ENCODE measurements around the gene MTMR2.
A peak's percentile ranks its signal among the peaks of the same experiment; 100 is the strongest.

The MTMR2 gene

GRCh38 chr11:95853862-95854261, 70.0 kb downstream of the MTMR2 start:
- DNase-seq (ENCODE audit: low read depth, low spot score) = no peak
- H3K9me3 ChIP-seq (ENCODE audit: control insufficient read depth, insufficient read depth, low read length) = no peaks in the 10 kb centered on the region
- no peaks in the 10 kb centered on the region for H3K4me1 ChIP-seq (ENCODE audit: control insufficient read depth, insufficient read depth, low read length)
- WGBS (ENCODE audit: insufficient coverage, insufficient read length) = no CpG with 5 or more reads among the region's 2 CpGs
- no peaks in the 10 kb centered on the region; the same call in 1 of the 2 replicates for H3K36me3 ChIP-seq (ENCODE audit: control insufficient read depth, insufficient read depth, low read length)
- H3K4me3 ChIP-seq (ENCODE audit: low read length) = no peak overlapping the region
- H3K27me3 ChIP-seq (ENCODE audit: control insufficient read depth, insufficient read depth, low read length) = no peaks in the 10 kb centered on the region
- no peak overlapping the region for H3K27ac ChIP-seq (ENCODE audit: low read length)

- H3K36me3 ChIP-seq (ENCODE audit: control insufficient read depth, insufficient read depth, low read length) = no peaks in the 10 kb centered on the region; the same call in 1 of the 2 replicates
- H3K27ac ChIP-seq (ENCODE audit: low read length) = no peak overlapping the region
Measured at GRCh38 chr11:95853138-95853537, 70.8 kb downstream of the MTMR2 start.

GRCh38 chr11:95850137-95850536, 73.8 kb downstream of the MTMR2 start:
- no peaks in the 10 kb centered on the region for H3K27me3 ChIP-seq (ENCODE audit: control insufficient read depth, insufficient read depth, low read length)
- H3K4me3 ChIP-seq (ENCODE audit: low read length) = no peak overlapping the region
- H3K27ac ChIP-seq (ENCODE audit: low read length) = no peak overlapping the region
- H3K4me1 ChIP-seq (ENCODE audit: control insufficient read depth, insufficient read depth, low read length) = no peaks in the 10 kb centered on the region
- DNase-seq (ENCODE audit: low read depth, low spot score) = no peak
- H3K9me3 ChIP-seq (ENCODE audit: control insufficient read depth, insufficient read depth, low read length) = no peaks in the 10 kb centered on the region
- no peaks in the 10 kb centered on the region; the same call in 1 of the 2 replicates for H3K36me3 ChIP-seq (ENCODE audit: control insufficient read depth, insufficient read depth, low read length)

More at GRCh38 chr11:95853138-95853537, 70.8 kb downstream of the MTMR2 start:
- Histone ChIP-seq H3K27me3 (ENCODE audit: control insufficient read depth, insufficient read depth, low read length) (no peaks in the 10 kb centered on the region), H3K4me3 (ENCODE audit: low read length) (no peak overlapping the region), H3K9me3 (ENCODE audit: control insufficient read depth, insufficient read depth, low read length) (no peaks in the 10 kb centered on the region), H3K4me1 (ENCODE audit: control insufficient read depth, insufficient read depth, low read length) (no peaks in the 10 kb centered on the region)
- no peak for DNase-seq (ENCODE audit: low read depth, low spot score)

- WGBS (ENCODE audit: insufficient coverage, insufficient read length) = no CpG with 5 or more reads among the region's 6 CpGs
- DNase-seq (ENCODE audit: low read depth, low spot score) = peak; percentile 18
- no peaks in the 10 kb centered on the region for H3K9me3 ChIP-seq (ENCODE audit: control insufficient read depth, insufficient read depth, low read length)
- H3K36me3 ChIP-seq (ENCODE audit: control insufficient read depth, insufficient read depth, low read length) = no peaks in the 10 kb centered on the region; the same call in 1 of the 2 replicates
- no peak overlapping the region for H3K4me3 ChIP-seq (ENCODE audit: low read length)
- no peak overlapping the region for H3K27ac ChIP-seq (ENCODE audit: low read length)
- H3K27me3 ChIP-seq (ENCODE audit: control insufficient read depth, insufficient read depth, low read length) = no peaks in the 10 kb centered on the region
- H3K4me1 ChIP-seq (ENCODE audit: control insufficient read depth, insufficient read depth, low read length) = no peaks in the 10 kb centered on the region
Measured at GRCh38 chr11:95849087-95849825, 74.7 kb downstream of the MTMR2 start.

DNA sequence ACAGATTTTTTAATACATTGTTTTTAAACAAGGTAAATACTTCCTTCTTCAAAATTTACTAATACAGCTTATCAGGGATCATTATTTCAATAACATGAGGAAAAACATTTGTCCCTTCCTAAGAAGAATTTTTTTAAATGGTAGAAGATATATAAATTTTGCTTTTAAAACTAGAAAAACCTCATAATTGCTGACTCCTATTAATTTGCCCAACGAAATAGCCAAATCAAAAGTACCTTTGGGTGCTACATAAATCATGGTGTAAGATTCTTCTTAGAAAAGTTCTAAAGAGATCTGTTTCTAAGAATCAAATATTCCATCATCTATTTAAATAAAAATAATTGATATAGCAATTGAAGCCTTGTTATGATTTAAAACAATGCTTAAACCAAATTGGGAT, 78.7 kb downstream of the MTMR2 start:
- H3K36me3 ChIP-seq (ENCODE audit: control insufficient read depth, insufficient read depth, low read length) = no peaks in the 10 kb centered on the region; the same call in 1 of the 2 replicates

DNA sequence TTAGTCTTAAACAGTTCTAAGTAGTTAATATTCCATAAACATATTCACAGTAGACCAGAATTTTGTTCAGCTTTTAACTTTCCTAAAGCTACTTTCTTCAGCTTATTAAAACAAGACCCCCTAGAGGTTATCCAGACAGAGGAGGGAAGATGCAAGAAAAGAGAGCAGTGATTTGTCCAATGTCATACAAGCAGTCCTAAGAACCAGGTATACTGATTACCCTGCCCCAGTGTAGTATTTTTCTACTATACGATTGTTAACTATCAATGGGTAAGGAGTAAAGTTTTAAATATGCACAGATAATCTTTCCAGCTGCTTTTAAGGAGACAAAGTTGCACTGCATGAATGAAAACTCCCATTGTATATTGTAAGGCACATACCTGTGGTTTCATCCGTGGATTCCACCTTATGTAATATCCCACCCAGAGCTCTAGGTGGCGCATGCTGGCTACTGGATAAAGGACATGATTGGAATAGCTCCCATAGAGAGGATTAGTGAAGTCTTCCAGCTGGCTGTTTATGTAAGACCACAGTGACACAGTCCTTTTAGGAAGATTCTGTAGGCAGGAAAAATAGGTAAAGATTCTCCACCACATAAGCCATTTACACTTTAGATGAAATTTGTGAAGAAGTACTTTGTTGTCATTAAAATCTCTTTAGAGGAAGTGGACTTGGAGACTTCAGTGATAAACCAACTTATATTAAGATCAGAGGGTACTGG, 88.0 kb downstream of the MTMR2 start:
- DNase-seq (ENCODE audit: low read depth, low spot score) = peak; percentile 43
- H3K27ac ChIP-seq (ENCODE audit: low read length) = no peak overlapping the region
- no CpG with 5 or more reads among the region's 3 CpGs for WGBS (ENCODE audit: insufficient coverage, insufficient read length)
- no peaks in the 10 kb centered on the region for H3K27me3 ChIP-seq (ENCODE audit: control insufficient read depth, insufficient read depth, low read length)
- no peaks in the 10 kb centered on the region for H3K4me1 ChIP-seq (ENCODE audit: control insufficient read depth, insufficient read depth, low read length)
- no peaks in the 10 kb centered on the region for H3K9me3 ChIP-seq (ENCODE audit: control insufficient read depth, insufficient read depth, low read length)
- no peak overlapping the region for H3K4me3 ChIP-seq (ENCODE audit: low read length)
- peaks cover 8% of the 10 kb centered on the region; the same call in 1 of the 2 replicates for H3K36me3 ChIP-seq (ENCODE audit: control insufficient read depth, insufficient read depth, low read length)

More for the DNA sequence above, 78.7 kb downstream of the MTMR2 start:
- Histone ChIP-seq H3K9me3 (ENCODE audit: control insufficient read depth, insufficient read depth, low read length) (no peaks in the 10 kb centered on the region), H3K4me1 (ENCODE audit: control insufficient read depth, insufficient read depth, low read length) (no peaks in the 10 kb centered on the region), H3K27me3 (ENCODE audit: control insufficient read depth, insufficient read depth, low read length) (no peaks in the 10 kb centered on the region), H3K27ac (ENCODE audit: low read length) (no peak overlapping the region), H3K4me3 (ENCODE audit: low read length) (no peak overlapping the region)
- WGBS (ENCODE audit: insufficient coverage, insufficient read length) = no CpG with 5 or more reads among the region's 1 CpG
- no peak for DNase-seq (ENCODE audit: low read depth, low spot score)

DNA sequence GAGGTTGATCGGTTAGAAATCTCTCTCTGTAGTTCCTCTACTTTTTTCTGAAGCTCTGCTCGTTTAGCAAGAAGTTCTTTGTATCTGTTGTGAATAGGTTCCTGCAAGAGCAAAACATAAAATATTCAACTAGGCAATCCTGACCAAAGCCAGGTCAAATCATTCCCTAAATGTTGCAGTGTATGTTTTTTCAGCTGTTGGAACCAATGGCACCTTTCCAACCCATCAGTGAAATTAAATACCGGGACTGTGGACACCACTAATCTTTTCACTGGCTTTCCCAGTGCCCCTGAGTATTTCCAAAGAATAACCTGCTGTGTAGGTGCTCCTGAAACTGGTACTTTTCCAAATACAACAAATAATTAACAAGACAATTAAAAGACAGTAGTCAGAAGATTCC, 88.6 kb downstream of the MTMR2 start:
- WGBS (ENCODE audit: insufficient coverage, insufficient read length) = no CpG with 5 or more reads among the region's 3 CpGs
- peaks cover 8% of the 10 kb centered on the region; the same call in 1 of the 2 replicates for H3K36me3 ChIP-seq (ENCODE audit: control insufficient read depth, insufficient read depth, low read length)
- no peaks in the 10 kb centered on the region for H3K27me3 ChIP-seq (ENCODE audit: control insufficient read depth, insufficient read depth, low read length)

GRCh38 chr11:95833378-95833777, 90.5 kb downstream of the MTMR2 start:
- DNase-seq (ENCODE audit: low read depth, low spot score) = no peak
- no CpG with 5 or more reads among the region's 1 CpG for WGBS (ENCODE audit: insufficient coverage, insufficient read length)
- no peaks in the 10 kb centered on the region for H3K27me3 ChIP-seq (ENCODE audit: control insufficient read depth, insufficient read depth, low read length)
- no peaks in the 10 kb centered on the region for H3K9me3 ChIP-seq (ENCODE audit: control insufficient read depth, insufficient read depth, low read length)
- H3K4me3 ChIP-seq (ENCODE audit: low read length) = no peak overlapping the region
- no peaks in the 10 kb centered on the region for H3K4me1 ChIP-seq (ENCODE audit: control insufficient read depth, insufficient read depth, low read length)
- H3K27ac ChIP-seq (ENCODE audit: low read length) = no peak overlapping the region
- H3K36me3 ChIP-seq (ENCODE audit: control insufficient read depth, insufficient read depth, low read length) = peaks cover 10% of the 10 kb centered on the region; the same call in 1 of the 2 replicates

More for the DNA sequence above, 88.6 kb downstream of the MTMR2 start:
- no peaks in the 10 kb centered on the region for H3K4me1 ChIP-seq (ENCODE audit: control insufficient read depth, insufficient read depth, low read length)
- no peak overlapping the region for H3K27ac ChIP-seq (ENCODE audit: low read length)
- DNase-seq (ENCODE audit: low read depth, low spot score) = no peak
- no peaks in the 10 kb centered on the region for H3K9me3 ChIP-seq (ENCODE audit: control insufficient read depth, insufficient read depth, low read length)
- H3K4me3 ChIP-seq (ENCODE audit: low read length) = no peak overlapping the region

- no peaks in the 10 kb centered on the region for H3K4me1 ChIP-seq (ENCODE audit: control insufficient read depth, insufficient read depth, low read length)
- DNase-seq (ENCODE audit: low read depth, low spot score) = no peak
- WGBS (ENCODE audit: insufficient coverage, insufficient read length) = no CpG with 5 or more reads among the region's 3 CpGs
- H3K27me3 ChIP-seq (ENCODE audit: control insufficient read depth, insufficient read depth, low read length) = no peaks in the 10 kb centered on the region
- H3K4me3 ChIP-seq (ENCODE audit: low read length) = no peak overlapping the region
- H3K9me3 ChIP-seq (ENCODE audit: control insufficient read depth, insufficient read depth, low read length) = no peaks in the 10 kb centered on the region
- H3K27ac ChIP-seq (ENCODE audit: low read length) = no peak overlapping the region
- H3K36me3 ChIP-seq (ENCODE audit: control insufficient read depth, insufficient read depth, low read length) = peaks cover 10% of the 10 kb centered on the region; the same call in 1 of the 2 replicates
Measured at GRCh38 chr11:95832763-95833162, 91.1 kb downstream of the MTMR2 start.

GRCh38 chr11:95831198-95831883, 92.6 kb downstream of the MTMR2 start:
- Histone ChIP-seq H3K27me3 (ENCODE audit: control insufficient read depth, insufficient read depth, low read length) (no peaks in the 10 kb centered on the region), H3K4me3 (ENCODE audit: low read length) (no peak overlapping the region), H3K36me3 (ENCODE audit: control insufficient read depth, insufficient read depth, low read length) (peaks cover 10% of the 10 kb centered on the region; the same call in 1 of the 2 replicates), H3K4me1 (ENCODE audit: control insufficient read depth, insufficient read depth, low read length) (no peaks in the 10 kb centered on the region), H3K27ac (ENCODE audit: low read length) (no peak overlapping the region), H3K9me3 (ENCODE audit: control insufficient read depth, insufficient read depth, low read length) (no peaks in the 10 kb centered on the region)
- WGBS (ENCODE audit: insufficient coverage, insufficient read length) = no CpG with 5 or more reads among the region's 2 CpGs
- no peak for DNase-seq (ENCODE audit: low read depth, low spot score)

Measured in iPS DF 6.9 (cell line).